ENCODE measurements around the gene LRRK1. TPM values are rescaled to one million over a fixed set of nuclear protein-coding genes. Genes with fewer than 3 reads are reported as not detected.

Gene LRRK1
- total RNA-seq, 4 donors from 2014 or later: 52.7 to 107 (median 82.7) TPM

GRCh38 chr15:101022306-101022705 lies 103.1 kb downstream of the LRRK1 start:
- intact Hi-C loops (cut with DNase I; ENCODE audit: low total_unique reads) (no loop called here), in situ Hi-C loops (cut with MboI; ENCODE audit: low pct_ligation_motif_present in 1 of 4, low pct_unique_long_range_greater_than_20kb in 1 of 4, low sequenced_read_pairs in 3 of 4) (loop anchor here in 1 of 4 donors (25.0 kb wide), 1 partner anchor 110 kb away; the partner anchor contains the start of gene LRRK1)
- peak; percentile 5 for DNase-seq
- H3K27ac ChIP-seq: no peak overlapping the region
- peaks cover 0 to 7% (median 2%) of the 10 kb centered on the region in 4 donors for H3K36me3 ChIP-seq
- H3K9me3 ChIP-seq: no peaks in the 10 kb centered on the region
- WGBS, 2 donors (ENCODE audit: low coverage in 1 of 2): 85% methylated on average over 11 of the region's 11 CpGs; no CpG with 5 or more reads in 1 of the 2 donors
- no peaks in the 10 kb centered on the region for H3K27me3 ChIP-seq
- no peak for TF ChIP-seq POLR2A (IDR thresholded peaks at IDR 0.05)
- TF ChIP-seq CTCF (IDR thresholded peaks at IDR 0.05): no peak
- TF ChIP-seq EP300 (IDR thresholded peaks at IDR 0.05; ENCODE audit: low read depth): no peak
- no peak for TF ChIP-seq POLR2AphosphoS5 (IDR thresholded peaks at IDR 0.05)
- H3K4me3 ChIP-seq: no peak overlapping the region
- no peaks in the 10 kb centered on the region for H3K4me1 ChIP-seq

- no peak overlapping the region for H3K4me3 ChIP-seq
- in situ Hi-C loops (cut with MboI; ENCODE audit: low pct_ligation_motif_present in 1 of 4, low pct_unique_long_range_greater_than_20kb in 1 of 4, low sequenced_read_pairs in 3 of 4): loop anchor here in 1 of 4 donors (25.0 kb wide), 1 partner anchor 111 kb away; the partner anchor contains the start of gene LRRK1
- peak overlapping the region; percentile 51 to 74 (median 70) for H3K27ac ChIP-seq
- intact Hi-C loops (cut with DNase I; ENCODE audit: low total_unique reads): no loop called here
- peaks cover 0 to 7% (median 2%) of the 10 kb centered on the region in 4 donors for H3K36me3 ChIP-seq
- H3K4me1 ChIP-seq: no peaks in the 10 kb centered on the region
- no peaks in the 10 kb centered on the region for H3K27me3 ChIP-seq
- 86 to 100% methylated on average over 1 to 3 of the region's 3 CpGs for WGBS, 2 donors (ENCODE audit: low coverage in 1 of 2)
- TF ChIP-seq EP300 (IDR thresholded peaks at IDR 0.05; ENCODE audit: low read depth) (no peak), CTCF (IDR thresholded peaks at IDR 0.05) (no peak), POLR2A (IDR thresholded peaks at IDR 0.05) (no peak), POLR2AphosphoS5 (IDR thresholded peaks at IDR 0.05) (no peak)
- H3K9me3 ChIP-seq: no peaks in the 10 kb centered on the region
- no peak for DNase-seq
Observed at GRCh38 chr15:101022876-101023275, 103.7 kb downstream of the LRRK1 start.

- no peak overlapping the region for H3K4me3 ChIP-seq
- in situ Hi-C loops (cut with MboI; ENCODE audit: low pct_ligation_motif_present in 1 of 4, low pct_unique_long_range_greater_than_20kb in 1 of 4, low sequenced_read_pairs in 3 of 4): loop anchor here in 1 of 4 donors (25.0 kb wide), 1 partner anchor 111 kb away; the partner anchor contains the start of gene LRRK1
- H3K9me3 ChIP-seq: no peaks in the 10 kb centered on the region
- H3K4me1 ChIP-seq: no peaks in the 10 kb centered on the region
- no peaks in the 10 kb centered on the region for H3K27me3 ChIP-seq
- H3K36me3 ChIP-seq: peaks cover 0 to 8% (median 3%) of the 10 kb centered on the region in 4 donors
- H3K27ac ChIP-seq: peak overlapping the region; percentile 51 to 74 (median 70)
- WGBS, 2 donors (ENCODE audit: low coverage in 1 of 2): 78% methylated on average over 3 to 11 of the region's 11 CpGs
- TF ChIP-seq CTCF (IDR thresholded peaks at IDR 0.05) (no peak), POLR2AphosphoS5 (IDR thresholded peaks at IDR 0.05) (no peak), POLR2A (IDR thresholded peaks at IDR 0.05) (no peak), EP300 (IDR thresholded peaks at IDR 0.05; ENCODE audit: low read depth) (no peak)
- peak; percentile 5 for DNase-seq
- intact Hi-C loops (cut with DNase I; ENCODE audit: low total_unique reads): no loop called here
Observed at GRCh38 chr15:101023501-101024072, 104.4 kb downstream of the LRRK1 start.

- 75 to 82% methylated on average over 6 to 11 of the region's 11 CpGs for WGBS, 2 donors (ENCODE audit: low coverage in 1 of 2)
- intact Hi-C loops (cut with DNase I; ENCODE audit: low total_unique reads): no loop called here
- TF ChIP-seq POLR2AphosphoS5 (IDR thresholded peaks at IDR 0.05): no peak
- TF ChIP-seq CTCF (IDR thresholded peaks at IDR 0.05): no peak
- TF ChIP-seq EP300 (IDR thresholded peaks at IDR 0.05; ENCODE audit: low read depth): no peak
- no peak for TF ChIP-seq POLR2A (IDR thresholded peaks at IDR 0.05)
- Histone ChIP-seq H3K27ac (peak overlapping the region; percentile 51 to 74 (median 70)), H3K4me1 (no peaks in the 10 kb centered on the region), H3K36me3 (peaks cover 0 to 8% (median 3%) of the 10 kb centered on the region in 4 donors), H3K4me3 (no peak overlapping the region), H3K9me3 (no peaks in the 10 kb centered on the region), H3K27me3 (no peaks in the 10 kb centered on the region)
- peak; percentile 13 for DNase-seq
- in situ Hi-C loops (cut with MboI; ENCODE audit: low pct_ligation_motif_present in 1 of 4, low pct_unique_long_range_greater_than_20kb in 1 of 4, low sequenced_read_pairs in 3 of 4): loop anchor here in 1 of 4 donors (25.0 kb wide), 1 partner anchor 112 kb away; the partner anchor contains the start of gene LRRK1
Observed at GRCh38 chr15:101024073-101024695, 105.0 kb downstream of the LRRK1 start.

Measured in transverse colon (tissue), 4 donors.